ENCODE measurements around the gene RAMP1.
"Not testable (repeated sequence)": the region's sequence is repeated elsewhere in the genome, so short reads cannot be mapped to it uniquely, and the experiment has no call there.

RAMP1 gene

DNA sequence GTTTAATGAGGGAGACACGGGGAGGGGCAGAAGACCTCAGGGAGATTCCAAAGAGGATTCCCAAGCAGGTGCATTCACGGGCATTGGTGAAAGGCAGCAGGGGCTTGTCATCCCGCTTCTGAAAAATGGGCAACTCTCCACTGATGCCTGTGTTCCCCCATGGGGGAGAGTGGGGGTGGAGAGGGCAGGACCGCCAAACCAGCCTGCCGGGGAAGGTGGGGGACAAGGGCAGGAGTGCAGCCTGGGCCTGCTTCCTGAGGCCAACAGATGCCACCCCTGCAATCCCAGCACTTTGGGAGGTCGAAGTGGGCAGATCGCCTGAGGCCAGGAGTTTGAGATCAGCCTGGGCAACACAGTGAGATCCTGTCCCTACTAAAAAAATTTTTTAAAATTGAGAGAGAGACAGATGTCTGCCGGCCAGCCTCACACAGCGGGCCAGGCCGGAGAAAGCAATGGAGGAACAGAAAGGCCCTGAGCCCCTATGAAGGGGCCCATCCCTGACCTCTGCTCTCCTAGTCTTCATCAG, 62.6 kb downstream of the RAMP1 start:
- DNase-seq, result no peak

DNA sequence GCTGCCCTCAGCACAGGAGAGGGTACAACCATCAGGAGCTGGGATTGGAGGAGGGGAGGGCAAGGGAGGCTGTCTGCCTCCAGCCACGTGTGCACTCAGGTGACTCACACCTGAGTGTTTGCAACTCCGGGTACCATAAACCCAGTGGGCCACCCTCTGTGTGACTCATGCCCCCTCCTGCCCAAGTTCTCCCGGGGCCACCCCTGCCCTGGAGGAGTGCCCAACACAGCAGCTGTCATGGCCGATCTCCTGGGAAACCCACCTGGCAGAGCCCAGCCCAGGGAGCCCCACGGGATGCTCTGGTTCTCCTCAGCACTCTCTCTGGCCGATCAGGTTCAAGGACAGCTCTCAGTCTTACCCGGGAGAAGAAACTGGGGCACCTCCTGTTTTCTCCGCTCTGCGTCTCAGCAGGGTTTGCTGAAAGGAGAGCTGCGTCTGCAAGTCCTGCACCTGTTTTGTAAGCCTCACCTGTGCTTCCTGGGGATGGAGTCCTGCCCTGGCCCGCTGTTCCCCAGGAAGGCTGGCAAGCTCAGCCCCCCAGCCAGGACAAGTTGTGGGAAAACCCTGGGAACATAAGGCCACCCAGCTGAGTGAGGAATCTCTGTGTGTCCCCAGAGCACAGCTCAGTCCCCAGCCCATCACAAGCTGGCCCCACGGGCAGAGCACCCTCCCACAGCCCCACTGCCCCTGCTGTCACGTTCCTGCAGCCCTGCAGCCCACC, 63.4 kb downstream of the RAMP1 start:
- no peak for DNase-seq

DNA sequence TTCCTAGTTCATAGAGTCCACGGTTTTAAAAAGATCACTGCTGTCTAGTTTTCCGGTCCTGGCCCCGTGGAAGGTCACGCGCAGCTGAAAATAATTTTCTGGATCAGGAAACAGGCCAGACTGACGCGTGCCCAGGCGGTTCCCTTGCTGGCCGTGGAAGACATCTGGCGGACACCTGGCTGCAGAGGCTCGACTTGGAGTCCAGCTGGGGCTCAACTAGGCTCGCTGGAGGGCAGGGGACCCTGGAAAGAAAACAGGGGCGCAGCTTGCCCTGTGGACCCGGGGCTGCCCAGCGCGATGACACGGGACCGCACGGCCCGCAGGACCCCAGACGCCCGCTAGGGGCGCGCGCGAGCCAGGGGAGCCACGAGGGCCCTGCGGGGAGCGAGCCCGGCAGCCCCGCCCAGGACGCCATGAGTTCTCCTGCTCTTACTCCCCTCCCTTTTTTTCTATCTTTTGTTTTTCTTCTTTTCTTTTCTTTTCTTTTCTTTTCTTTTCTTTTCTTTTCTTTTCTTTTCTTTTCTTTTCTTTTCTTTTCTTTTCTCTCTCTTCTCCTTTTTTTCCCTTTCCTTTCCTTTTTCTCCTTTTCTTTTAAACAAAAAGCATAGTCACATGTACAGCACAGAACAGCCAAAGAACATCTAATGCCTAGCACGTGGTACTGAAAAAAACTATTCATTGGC, 64.2 kb downstream of the RAMP1 start:
- DNase-seq, result peak; percentile 65

DNA sequence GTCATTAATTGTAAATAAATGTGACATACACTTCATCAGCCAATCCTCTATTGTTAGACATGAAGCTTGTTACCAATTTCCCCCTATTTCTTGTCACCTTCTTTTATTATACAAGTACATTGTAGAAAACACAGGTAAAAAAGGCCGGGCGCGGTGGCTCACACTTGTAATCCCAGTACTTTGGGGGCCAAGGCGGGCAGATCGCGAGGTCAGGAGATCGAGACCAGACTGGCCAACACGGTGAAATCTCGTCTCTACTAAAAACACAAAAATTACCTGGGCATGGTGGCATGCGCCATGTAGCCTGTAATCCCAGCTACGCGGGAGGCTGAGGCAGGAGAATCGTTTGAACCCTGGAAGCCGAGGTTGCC, 64.7 kb downstream of the RAMP1 start:
- DNase-seq, result no peak

DNA sequence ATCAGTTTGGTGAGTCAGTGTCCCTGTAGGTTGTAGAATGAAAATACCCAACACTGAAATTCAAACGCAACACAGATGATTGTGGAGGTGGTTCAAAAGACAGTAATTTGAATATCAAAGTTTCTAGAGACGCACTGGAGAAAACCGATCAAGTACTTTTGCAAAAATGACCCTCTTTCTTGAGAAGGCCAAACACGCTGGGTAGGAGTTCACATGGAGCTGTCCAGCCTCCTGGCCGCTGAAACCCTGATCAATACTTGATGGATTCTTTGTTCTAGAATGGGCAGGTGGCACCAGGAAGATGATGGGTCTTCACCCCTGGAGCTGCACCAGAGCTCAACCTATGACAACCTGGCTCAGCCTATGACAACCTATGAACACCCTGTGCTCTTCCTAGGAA, 67.7 kb downstream of the RAMP1 start:
- DNase-seq, result no peak

DNA sequence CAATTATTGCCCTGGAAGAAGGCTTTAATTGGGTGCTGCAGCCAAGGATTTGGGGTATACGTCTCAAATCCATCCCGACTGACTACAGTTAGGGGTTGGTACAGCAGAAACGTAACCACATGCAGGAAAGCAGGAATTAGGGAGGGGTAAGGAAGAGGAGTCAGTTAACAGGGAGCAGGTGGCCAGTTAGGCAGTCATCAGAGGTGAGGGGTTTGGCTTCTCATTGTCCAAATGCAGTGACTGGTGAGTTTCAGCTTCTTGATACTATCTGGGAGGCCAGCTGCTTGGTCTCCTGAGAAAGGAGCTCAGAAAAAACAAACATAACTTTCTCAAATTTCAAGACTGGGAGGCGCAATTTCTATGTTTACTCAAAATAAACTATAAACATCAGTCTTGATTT, 68.6 kb downstream of the RAMP1 start:
- DNase-seq, result no peak

DNA sequence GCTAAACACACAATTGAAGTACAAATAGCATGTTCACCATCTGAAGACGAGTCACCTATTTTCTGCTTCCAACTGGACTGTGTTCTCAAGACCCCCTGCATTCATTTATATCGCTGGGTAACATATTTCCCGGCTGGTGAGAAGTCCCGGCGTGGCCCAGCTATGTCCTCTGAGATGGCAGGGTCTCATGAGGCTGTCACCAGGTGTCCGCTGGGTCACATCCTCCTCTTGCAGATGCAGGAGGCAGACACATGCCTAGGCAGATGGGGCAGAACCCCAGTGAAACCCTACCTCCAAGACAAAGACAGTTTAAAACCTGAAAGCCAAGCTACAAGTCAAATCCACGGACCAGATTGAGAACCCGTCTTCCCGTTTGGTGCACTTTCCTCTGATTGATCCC, 70.6 kb downstream of the RAMP1 start:
- DNase-seq, result no peak

DNA sequence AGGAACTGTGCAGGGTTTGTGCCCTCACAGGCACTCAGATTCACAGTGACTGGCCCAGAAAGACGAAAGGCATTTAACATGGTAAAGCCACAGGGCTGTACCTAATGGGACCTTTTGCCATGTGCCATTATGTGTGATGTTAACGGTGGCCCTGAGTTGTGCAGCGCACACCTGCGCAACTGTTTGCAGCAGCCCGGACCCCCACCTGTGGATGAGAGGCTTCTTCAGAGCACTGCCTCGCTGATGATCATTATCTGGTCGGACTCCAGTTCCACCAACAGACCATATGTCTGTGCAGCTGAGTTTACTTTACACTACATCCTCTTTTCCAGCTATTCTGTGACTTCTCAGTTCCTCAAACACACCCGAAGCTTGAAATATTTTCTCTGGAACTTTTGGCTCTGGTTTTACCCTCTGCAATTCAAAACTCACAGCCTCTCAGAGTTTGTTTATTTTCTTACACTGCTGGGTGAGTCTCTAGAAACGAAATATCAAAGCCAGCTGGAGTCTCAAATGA, 71.8 kb downstream of the RAMP1 start:
- no peak for DNase-seq

DNA sequence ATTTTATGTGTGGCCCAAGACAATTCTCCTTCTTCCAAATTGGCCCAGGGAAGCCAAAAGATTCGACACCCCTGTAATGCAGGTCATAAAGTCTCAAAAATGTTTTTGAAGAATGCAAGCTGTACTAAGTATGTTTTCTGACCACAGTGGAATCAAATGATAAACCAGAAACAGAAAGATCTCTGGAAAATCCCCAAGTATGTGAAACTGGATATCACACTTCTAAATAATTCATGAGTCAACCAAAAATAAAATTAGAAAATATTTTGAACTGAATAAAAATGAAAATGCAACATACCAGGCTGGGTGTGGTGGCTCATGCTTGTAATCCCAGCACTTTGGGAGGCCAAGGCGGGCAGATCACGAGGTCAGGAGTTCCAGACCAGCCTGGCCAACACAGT, 73.3 kb downstream of the RAMP1 start:
- DNase-seq, result no peak

DNA sequence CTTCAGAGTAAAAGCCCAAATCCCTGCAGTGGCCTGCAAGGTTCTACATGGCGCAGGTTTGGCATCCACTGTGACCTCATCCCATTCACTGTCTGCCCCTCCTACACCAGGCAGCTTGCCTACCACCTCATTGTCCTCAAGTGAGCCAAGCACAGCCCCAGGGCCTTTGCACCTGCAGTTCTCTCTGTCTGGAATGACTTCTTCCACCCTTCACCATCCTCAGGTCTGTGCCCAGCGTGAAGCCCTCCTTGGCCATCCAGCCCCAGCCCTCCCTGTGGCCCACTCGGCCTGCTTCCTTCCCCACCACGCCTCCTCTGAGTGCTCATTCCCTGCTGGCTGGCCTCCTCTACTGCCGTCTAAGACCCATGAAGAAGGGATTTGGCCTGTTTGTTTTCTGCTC, 74.8 kb downstream of the RAMP1 start:
- DNase-seq, result no peak

DNA sequence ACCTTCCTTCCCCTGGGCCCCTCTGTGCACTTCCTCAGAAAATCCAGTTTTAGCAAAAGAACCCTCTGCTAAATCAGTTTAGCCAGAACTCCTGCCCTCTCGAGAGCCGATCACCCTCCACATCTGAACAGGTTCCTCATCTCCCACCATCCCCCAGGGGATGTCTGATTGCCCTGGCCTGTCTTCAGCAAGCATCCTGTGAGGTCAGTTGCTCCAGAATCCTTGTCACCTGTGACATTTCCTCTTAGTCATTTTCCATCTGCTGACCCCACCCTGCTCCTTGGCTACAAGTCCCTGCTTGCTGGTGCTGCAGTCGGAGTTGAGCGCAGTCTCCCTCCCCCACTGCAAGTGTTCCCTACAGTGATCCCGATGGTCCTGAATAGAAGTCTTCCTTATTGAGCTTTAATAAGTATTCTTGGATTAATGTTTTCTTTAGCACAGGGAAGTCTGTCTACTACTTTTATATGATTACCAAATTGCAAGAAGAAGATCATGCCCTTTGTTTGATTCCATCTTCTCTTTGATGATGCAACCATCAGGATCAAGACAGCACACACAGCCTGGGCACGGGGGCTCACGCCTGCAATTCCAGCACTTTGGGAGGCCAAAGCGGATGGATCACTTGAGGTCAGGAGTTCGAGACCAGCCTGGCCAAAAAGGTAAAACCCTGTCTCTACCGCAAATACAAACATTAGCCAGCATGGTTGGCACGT, 76.5 kb downstream of the RAMP1 start:
- no peak for DNase-seq

DNA sequence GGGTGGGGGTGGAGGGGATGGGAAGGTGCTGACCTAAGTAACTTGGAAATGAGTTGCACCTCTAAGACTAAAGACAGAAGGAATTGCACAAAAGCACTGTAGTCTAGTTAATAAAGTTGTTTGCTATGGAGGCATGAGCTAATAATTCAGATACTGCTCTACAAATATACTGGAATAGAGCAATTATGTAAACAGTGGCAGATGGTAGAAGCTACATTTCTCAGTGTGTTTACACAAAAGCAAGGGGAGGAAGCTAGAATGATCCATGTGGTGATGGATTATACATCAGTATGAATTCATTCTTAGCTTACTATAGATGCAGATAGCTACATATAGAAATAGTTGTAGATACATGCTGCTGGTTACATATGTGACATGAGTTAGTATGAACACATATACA, 79.8 kb downstream of the RAMP1 start:
- no peak for DNase-seq

DNA sequence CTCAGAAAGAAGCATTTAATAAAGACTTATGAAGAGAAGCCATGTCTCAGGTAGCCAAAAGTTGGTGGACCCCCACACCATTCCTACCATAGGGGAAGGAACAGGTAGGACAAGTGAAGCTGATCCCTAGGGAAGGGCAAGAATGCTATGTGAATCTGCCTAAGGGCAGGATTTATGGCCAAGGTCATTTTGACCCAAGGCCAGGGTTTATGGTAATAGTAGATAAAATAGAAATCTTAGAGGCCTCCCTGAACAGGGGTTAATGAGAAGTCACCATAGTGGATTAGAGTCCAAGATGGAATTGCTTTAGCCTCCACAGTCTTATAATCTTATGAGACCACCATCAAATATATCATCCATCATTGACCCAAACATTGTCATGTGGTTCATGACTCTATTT, 81.4 kb downstream of the RAMP1 start:
- no peak for DNase-seq

DNA sequence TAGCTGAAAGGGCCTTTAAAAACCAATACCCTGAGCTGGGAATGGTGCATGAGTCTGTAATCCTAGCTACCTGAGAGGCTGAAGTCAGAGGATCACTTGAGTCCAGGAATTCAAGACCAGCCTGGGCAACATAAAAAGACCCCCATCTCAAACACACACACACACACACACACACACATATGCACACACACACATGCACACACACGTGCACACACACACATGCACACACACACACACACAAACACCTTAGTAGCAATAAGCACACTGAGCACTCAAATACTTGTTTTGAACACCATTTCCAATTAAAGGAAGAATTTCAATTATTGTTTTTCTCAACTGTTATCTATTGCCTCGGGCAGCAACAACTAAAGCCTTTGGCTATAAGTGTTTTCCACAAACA, 81.8 kb downstream of the RAMP1 start:
- DNase-seq, result no peak

DNA sequence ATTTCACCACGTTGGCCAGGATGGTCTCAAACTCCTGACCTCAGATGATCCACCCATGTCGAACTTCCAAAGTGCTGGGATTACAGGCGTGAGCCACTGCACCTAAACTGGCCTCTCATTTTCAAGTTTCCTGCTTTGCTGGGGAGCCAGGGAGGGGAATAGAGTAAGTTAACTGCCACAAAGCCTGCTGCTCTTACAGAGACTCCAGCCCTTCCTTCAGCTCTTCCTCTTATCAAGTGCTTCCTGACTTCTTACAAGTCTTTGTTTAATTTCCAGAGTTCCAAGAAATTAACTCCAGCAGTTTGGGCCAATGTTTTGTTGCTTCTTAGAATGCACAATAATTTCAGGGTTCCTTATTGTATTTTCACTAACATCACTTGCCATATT, 83.1 kb downstream of the RAMP1 start:
- no peak for DNase-seq

DNA sequence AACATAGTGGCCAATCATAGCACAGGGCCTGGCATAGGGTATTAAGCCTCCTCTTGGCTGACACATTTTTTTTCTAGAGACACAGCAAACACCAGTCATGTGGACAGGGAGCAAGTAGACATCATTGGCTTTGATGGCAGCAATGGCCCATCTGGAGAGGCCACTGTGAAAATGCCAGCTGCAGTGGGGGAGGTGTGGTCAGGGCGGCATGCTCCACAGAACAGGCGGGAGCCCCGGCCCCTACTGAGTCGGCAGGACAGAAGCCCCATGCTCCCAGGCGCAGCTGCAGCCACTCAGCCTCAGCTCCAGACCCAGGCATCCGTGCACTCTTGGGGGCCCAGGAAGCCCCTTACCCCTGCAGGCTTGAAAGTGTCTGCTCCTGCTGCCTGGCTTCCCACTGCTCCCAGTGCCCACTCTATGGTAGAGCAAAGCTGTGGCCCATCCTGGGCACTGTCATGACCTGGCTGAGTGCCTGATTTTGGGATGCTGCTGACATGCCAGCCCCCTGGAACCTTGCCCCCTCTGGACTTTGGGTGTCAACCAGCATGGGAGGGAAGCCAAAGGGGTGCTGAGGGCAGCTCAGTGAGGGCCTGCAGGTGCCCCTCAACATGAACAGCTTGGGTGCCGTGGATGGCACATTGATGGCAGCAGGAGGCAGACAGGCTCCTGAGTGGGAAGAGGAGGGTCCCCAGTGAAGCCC, 84.1 kb downstream of the RAMP1 start:
- no peak for DNase-seq

DNA sequence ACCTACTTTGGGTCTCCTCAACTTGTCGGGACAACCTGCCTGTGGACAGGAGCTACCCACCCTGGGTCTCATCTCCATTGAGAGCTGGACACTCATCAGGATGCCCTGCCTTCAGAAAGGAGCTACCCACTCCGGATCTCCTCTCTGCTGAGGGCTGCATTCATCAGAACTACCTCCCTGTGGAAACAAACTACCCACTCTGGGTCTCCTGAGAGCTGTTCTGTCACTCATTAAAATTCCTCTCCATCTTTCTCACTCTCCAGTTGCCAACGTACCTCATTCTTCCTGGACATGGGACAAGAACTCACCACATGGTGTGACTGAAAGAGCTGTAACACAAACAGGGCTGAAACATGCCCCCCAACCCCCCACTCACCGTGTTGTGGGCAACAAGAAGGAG, 84.9 kb downstream of the RAMP1 start:
- DNase-seq, result no peak

DNA sequence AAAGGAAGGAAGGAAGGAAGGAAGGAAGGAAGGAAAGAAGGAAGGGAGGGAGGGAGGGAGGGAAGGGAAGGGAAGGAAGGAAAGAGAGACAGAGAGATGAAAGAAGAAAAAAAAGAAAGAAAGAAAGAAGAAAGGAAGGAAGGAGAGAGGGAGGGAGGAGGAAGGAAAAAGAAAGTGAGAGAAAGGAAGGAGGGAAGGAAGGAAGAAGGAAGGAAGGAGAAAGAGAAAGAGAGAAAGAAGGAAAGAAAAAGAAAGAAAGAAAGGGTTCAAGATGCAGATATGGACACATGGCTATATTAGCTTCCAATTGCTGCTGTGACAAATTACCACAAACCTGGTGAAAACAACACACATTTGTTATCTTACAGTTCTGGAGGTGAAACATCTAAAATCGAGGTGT, 87.0 kb downstream of the RAMP1 start:
- DNase-seq, result no peak

DNA sequence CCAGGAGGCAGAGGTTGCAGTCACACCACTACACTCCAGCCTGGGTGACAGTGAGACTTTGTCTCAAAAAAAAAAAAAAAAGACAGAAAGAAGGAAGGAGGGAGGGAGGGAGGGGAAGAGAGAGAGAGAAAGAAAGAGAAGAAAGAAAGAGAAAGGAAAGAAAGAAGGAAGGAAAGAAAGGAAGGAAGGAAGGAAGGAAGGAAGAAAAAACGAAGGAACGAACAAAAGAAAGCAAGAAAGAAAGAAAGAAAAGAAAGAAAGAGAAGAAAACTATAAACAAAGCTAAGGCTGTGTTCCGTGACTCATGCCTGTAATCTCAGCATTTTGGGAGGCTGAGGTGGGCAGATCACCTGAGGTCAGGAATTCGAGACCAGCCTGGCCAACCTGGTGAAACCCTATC, 91.9 kb downstream of the RAMP1 start:
- DNase-seq, result not testable (repeated sequence)

DNA sequence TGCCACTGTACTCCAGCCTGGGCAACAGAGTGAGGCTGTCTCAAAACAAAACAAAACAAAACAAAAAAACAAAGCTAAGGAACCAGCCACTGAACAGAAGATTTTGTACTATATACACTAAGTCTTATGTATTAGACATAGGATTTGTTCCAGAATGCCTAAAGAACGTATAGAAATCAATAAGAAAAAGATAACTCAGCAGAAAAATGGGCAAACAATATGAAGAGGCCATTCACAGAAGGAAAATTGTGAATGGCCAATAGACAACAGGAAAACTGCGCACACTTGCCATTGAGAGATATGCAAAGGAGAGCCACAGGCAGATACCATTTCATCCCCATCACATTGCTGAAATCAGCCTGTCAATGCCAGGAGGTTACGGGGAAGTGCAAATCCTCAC, 92.5 kb downstream of the RAMP1 start:
- no peak for DNase-seq

DNA sequence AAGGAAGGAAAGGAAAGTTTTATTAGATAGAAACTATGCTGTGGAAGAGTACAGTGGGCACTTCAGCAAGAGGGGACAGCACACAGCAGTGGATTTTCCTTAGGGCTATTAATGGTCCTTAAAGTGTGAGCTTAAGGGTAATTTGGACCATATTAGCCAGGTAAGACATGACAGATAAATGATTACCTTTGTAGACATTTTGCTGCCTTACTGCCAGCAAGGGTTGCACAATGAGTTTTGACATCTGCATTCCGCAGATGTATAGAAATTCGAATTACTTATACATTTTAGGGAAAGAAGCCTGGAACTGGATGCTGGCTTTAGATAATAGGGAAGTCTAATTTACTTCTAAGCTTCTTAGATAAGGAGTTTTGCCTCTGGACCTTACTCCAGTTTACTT, 93.4 kb downstream of the RAMP1 start:
- no peak for DNase-seq

DNA sequence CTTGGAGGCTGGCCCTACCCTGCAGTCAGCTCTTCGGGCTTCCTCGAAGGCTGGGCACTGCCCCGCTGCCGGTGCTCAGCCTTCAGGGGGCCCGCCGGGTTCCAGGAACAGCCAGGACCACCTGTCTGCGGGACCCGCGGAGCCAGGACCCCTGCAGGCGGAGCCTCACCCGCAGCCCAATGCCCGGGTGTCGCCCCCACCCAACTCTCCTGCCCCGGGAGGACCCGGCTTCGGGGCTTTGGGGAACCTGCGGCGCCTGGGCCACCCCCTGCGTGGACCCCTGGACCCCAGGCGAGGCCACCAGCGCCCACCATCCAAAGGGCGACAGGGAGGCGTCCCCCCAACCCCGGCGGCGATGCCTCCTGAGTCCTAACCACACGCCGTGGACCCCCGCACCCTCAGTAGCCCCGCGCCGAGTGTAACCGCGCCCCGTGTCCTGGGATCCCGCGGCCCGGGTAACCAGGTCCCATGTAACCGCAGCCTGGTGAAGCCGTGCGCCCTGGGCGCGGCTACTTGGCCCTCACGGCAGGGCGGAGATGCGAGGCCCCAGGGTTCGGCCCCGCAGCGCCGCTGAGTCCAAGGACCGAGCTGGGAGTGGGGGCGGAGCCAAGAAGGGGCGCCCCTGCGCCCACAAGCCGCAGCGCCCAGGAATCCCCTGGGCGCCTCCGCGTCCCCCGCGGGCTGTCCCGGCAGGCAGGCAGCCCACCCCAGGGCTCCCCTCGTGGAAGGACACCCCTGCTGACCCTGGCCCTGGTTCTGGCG, 96.4 kb downstream of the RAMP1 start:
- no peak for DNase-seq

DNA sequence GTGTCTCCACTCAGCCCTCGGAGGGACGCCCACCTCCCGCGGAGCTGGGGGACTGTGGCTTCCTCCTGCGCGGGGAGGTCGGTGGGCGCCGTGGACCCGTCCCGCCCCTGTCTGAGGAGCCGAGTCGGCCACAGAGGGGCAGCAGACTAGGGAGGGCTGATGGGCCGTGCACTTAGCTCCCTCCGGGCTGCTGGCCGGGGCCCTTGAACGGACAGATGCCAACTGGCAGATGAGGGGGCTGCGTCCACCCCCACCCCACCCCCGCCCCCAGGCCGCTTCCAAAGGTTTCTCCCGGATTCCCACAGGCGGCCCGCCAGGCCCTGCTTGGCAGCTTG, 96.9 kb downstream of the RAMP1 start:
- DNase-seq, result no peak
